ENCODE results near the gene BAZ2B. TPM values are rescaled to one million over a fixed set of nuclear protein-coding genes. Genes with fewer than 3 reads are reported as not detected.

Gene BAZ2B, protein sequence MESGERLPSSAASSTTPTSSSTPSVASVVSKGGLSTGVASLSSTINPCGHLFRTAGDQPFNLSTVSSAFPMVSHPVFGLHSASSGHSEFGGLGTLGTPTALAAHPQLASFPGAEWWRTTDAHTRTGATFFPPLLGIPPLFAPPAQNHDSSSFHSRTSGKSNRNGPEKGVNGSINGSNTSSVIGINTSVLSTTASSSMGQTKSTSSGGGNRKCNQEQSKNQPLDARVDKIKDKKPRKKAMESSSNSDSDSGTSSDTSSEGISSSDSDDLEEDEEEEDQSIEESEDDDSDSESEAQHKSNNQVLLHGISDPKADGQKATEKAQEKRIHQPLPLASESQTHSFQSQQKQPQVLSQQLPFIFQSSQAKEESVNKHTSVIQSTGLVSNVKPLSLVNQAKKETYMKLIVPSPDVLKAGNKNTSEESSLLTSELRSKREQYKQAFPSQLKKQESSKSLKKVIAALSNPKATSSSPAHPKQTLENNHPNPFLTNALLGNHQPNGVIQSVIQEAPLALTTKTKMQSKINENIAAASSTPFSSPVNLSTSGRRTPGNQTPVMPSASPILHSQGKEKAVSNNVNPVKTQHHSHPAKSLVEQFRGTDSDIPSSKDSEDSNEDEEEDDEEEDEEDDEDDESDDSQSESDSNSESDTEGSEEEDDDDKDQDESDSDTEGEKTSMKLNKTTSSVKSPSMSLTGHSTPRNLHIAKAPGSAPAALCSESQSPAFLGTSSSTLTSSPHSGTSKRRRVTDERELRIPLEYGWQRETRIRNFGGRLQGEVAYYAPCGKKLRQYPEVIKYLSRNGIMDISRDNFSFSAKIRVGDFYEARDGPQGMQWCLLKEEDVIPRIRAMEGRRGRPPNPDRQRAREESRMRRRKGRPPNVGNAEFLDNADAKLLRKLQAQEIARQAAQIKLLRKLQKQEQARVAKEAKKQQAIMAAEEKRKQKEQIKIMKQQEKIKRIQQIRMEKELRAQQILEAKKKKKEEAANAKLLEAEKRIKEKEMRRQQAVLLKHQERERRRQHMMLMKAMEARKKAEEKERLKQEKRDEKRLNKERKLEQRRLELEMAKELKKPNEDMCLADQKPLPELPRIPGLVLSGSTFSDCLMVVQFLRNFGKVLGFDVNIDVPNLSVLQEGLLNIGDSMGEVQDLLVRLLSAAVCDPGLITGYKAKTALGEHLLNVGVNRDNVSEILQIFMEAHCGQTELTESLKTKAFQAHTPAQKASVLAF (N-terminal part only)
- total RNA-seq (2014; rRNA removed; shearing (Covaris generic)): 51.7 and 52.2 TPM in 2 replicates
- 36.6 and 62.9 TPM in 2 replicates for polyA plus RNA-seq (2016; fragmentation: Nextera tagmentation; extraction: Ambion mirVana)
- long read RNA-seq, partial matches to known transcripts: 3 of 11 reads
- long read RNA-seq, other reads (novel, unspliced or antisense): 8 of 11 reads

DNA sequence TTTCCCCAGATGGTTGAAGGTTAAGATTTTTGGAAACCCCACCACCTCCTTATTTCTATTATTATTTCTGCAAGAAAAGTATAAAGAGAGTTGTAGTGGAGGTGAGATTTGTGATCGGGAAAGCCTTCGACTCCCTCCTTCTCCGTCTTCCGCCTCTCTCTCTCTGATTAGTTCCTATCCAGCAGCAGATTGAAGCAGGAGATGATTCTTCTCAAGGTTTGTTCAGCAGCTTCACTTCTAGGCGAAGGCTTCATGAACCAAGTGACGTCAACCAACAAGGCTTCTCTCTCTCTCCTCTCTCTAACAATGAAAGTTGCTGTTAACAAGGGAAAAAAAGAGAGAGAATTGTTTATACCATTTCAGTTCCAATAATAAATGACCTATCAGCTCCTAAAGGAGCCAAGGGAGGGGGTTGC is at the start of gene BAZ2B:
BAZ2B (minus strand) TSS at position 263 of the 416 bp plus-strand sequence. CDS start 137,829 bp downstream, outside the sequence.
- H4K20me1 ChIP-seq (replicated peaks; ENCODE audit: insufficient read depth): no peaks in the 10 kb centered on the region
- Mint-ChIP-seq H3K4me3 (peak within 1 kb of the TSS; percentile 86), H3K27me3 (ENCODE audit: insufficient read depth, low read depth, poor library complexity) (peaks cover 6% of the 10 kb centered on the region), H3K36me3 (ENCODE audit: low read depth) (peaks cover 4% of the 10 kb centered on the region), H3K9me3 (no peaks in the 10 kb centered on the region), H3K27ac (peak within 1 kb of the TSS; percentile 100), H3K4me1 (peaks cover 39% of the 10 kb centered on the region)
- H3K4me1 ChIP-seq (ENCODE audit: insufficient read depth): peaks cover 39% of the 10 kb centered on the region
- peak within 1 kb of the TSS; percentile 77 for H3K4me2 ChIP-seq
- H3K79me2 ChIP-seq (replicated peaks; ENCODE audit: insufficient read depth): peaks cover 47% of the 10 kb centered on the region
- H3K36me3 ChIP-seq (ENCODE audit: insufficient read depth): no peaks in the 10 kb centered on the region
- peak; percentile 43 for ATAC-seq
- peak within 1 kb of the TSS; percentile 54 for H3K4me3 ChIP-seq
- no peak within 1 kb of the TSS for H2AFZ ChIP-seq
- H3K9me2 ChIP-seq (ENCODE audit: insufficient read depth): no peaks in the 10 kb centered on the region
- no peaks in the 10 kb centered on the region for H3F3A ChIP-seq (replicated peaks; ENCODE audit: low read depth)
- no peaks in the 10 kb centered on the region for H3K27me3 ChIP-seq (ENCODE audit: insufficient read depth)
- peak; percentile 75 for DNase-seq (ENCODE audit: low spot score)
- TF ChIP-seq POLR2AphosphoS5 (IDR thresholded peaks at IDR 0.05; ENCODE audit: low read depth) (peak; percentile 69), CREB1 (CRISPR knock-in tag; IDR thresholded peaks at IDR 0.05; ENCODE audit: low read depth) (peak; percentile 72)
- TF ChIP-seq, protein P1, sequence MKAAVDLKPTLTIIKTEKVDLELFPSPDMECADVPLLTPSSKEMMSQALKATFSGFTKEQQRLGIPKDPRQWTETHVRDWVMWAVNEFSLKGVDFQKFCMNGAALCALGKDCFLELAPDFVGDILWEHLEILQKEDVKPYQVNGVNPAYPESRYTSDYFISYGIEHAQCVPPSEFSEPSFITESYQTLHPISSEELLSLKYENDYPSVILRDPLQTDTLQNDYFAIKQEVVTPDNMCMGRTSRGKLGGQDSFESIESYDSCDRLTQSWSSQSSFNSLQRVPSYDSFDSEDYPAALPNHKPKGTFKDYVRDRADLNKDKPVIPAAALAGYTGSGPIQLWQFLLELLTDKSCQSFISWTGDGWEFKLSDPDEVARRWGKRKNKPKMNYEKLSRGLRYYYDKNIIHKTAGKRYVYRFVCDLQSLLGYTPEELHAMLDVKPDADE (IDR thresholded peaks at IDR 0.05): no peak
- H3K27ac ChIP-seq (ENCODE audit: low read depth): peak within 1 kb of the TSS; percentile 99

DNA sequence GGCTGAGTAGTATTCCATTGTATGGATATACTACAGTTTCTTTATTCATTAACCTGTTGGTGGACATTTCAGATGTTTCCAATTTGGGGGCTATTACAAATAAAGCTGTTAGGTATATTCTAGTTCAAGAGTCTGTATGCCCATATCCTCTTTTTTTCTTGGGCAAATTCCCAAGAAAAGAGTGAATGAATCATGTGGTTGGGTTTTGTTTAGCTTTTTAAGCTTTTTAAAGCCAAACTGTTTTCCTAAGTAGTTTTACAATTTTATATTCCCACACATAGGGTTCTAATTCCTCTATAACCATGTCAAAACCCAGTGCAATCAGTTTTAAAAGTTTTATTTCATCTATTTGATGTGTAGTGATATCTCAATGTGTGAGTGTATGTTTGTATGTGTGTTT is 44.9 kb upstream of the BAZ2B start:
- H3K27me3 ChIP-seq (ENCODE audit: insufficient read depth): no peaks in the 10 kb centered on the region
- no peaks in the 10 kb centered on the region for H3K9me2 ChIP-seq (ENCODE audit: insufficient read depth)
- Mint-ChIP-seq H3K27ac (no peak overlapping the region), H3K27me3 (ENCODE audit: insufficient read depth, low read depth, poor library complexity) (no peaks in the 10 kb centered on the region), H3K36me3 (ENCODE audit: low read depth) (no peaks in the 10 kb centered on the region; the same call in 2 of the 3 replicates), H3K9me3 (0 out of 3 replicates have a peak, but pooled peaks cover 3% of the 10 kb centered on the region), H3K4me1 (peaks cover 11% of the 10 kb centered on the region; the same call in 2 of the 3 replicates), H3K4me3 (no peak overlapping the region)
- H2AFZ ChIP-seq: no peak overlapping the region
- no peaks in the 10 kb centered on the region for H3K36me3 ChIP-seq (ENCODE audit: insufficient read depth)
- H3K27ac ChIP-seq (ENCODE audit: low read depth): no peak overlapping the region
- no peaks in the 10 kb centered on the region for H3K79me2 ChIP-seq (replicated peaks; ENCODE audit: insufficient read depth)
- peaks cover 12% of the 10 kb centered on the region; the same call in 1 of the 2 replicates for H3K4me1 ChIP-seq (ENCODE audit: insufficient read depth)
- H3K4me3 ChIP-seq: no peak overlapping the region
- DNase-seq (ENCODE audit: low spot score) (no peak), ATAC-seq (no peak)
- H3K4me2 ChIP-seq: no peak overlapping the region
- no peaks in the 10 kb centered on the region for H3F3A ChIP-seq (replicated peaks; ENCODE audit: low read depth)
- H4K20me1 ChIP-seq (replicated peaks; ENCODE audit: insufficient read depth): no peaks in the 10 kb centered on the region
- no peak for TF ChIP-seq ZNF114 (CRISPR knock-in tag; IDR thresholded peaks at IDR 0.05)
- TF ChIP-seq, protein P2, sequence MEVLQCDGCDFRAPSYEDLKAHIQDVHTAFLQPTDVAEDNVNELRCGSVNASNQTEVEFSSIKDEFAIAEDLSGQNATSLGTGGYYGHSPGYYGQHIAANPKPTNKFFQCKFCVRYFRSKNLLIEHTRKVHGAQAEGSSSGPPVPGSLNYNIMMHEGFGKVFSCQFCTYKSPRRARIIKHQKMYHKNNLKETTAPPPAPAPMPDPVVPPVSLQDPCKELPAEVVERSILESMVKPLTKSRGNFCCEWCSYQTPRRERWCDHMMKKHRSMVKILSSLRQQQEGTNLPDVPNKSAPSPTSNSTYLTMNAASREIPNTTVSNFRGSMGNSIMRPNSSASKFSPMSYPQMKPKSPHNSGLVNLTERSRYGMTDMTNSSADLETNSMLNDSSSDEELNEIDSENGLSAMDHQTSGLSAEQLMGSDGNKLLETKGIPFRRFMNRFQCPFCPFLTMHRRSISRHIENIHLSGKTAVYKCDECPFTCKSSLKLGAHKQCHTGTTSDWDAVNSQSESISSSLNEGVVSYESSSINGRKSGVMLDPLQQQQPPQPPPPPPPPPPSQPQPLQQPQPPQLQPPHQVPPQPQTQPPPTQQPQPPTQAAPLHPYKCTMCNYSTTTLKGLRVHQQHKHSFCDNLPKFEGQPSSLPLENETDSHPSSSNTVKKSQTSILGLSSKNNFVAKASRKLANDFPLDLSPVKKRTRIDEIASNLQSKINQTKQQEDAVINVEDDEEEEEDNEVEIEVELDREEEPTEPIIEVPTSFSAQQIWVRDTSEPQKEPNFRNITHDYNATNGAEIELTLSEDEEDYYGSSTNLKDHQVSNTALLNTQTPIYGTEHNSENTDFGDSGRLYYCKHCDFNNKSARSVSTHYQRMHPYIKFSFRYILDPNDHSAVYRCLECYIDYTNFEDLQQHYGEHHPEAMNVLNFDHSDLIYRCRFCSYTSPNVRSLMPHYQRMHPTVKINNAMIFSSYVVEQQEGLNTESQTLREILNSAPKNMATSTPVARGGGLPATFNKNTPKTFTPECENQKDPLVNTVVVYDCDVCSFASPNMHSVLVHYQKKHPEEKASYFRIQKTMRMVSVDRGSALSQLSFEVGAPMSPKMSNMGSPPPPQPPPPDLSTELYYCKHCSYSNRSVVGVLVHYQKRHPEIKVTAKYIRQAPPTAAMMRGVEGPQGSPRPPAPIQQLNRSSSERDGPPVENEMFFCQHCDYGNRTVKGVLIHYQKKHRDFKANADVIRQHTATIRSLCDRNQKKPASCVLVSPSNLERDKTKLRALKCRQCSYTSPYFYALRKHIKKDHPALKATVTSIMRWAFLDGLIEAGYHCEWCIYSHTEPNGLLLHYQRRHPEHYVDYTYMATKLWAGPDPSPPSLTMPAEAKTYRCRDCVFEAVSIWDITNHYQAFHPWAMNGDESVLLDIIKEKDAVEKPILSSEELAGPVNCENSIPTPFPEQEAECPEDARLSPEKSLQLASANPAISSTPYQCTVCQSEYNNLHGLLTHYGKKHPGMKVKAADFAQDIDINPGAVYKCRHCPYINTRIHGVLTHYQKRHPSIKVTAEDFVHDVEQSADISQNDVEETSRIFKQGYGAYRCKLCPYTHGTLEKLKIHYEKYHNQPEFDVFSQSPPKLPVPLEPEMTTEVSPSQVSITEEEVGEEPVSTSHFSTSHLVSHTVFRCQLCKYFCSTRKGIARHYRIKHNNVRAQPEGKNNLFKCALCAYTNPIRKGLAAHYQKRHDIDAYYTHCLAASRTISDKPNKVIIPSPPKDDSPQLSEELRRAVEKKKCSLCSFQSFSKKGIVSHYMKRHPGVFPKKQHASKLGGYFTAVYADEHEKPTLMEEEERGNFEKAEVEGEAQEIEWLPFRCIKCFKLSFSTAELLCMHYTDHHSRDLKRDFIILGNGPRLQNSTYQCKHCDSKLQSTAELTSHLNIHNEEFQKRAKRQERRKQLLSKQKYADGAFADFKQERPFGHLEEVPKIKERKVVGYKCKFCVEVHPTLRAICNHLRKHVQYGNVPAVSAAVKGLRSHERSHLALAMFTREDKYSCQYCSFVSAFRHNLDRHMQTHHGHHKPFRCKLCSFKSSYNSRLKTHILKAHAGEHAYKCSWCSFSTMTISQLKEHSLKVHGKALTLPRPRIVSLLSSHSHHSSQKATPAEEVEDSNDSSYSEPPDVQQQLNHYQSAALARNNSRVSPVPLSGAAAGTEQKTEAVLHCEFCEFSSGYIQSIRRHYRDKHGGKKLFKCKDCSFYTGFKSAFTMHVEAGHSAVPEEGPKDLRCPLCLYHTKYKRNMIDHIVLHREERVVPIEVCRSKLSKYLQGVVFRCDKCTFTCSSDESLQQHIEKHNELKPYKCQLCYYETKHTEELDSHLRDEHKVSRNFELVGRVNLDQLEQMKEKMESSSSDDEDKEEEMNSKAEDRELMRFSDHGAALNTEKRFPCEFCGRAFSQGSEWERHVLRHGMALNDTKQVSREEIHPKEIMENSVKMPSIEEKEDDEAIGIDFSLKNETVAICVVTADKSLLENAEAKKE (CRISPR knock-in tag; IDR thresholded peaks at IDR 0.05): no peak

Data from GM23338 (cell line).